NOMO-1 treated with dmso at 0.1 percent for 144 hours (cell line): ENCODE measurements around the gene ZBTB25.
A peak's percentile ranks its signal among the peaks of the same experiment; 100 is the strongest.
"Not testable (repeated sequence)": the region's sequence is repeated elsewhere in the genome, so short reads cannot be mapped to it uniquely, and the experiment has no call there.

Experiments
- DNase-seq: peaks from one replicate; lab custom pipeline; 2025; ENCODE audit not compliant: unreplicated experiment; lab: John Stamatoyannopoulos, UW

ZBTB25 gene

GRCh38 chr14:64503434-64504309 is at the start of gene ZBTB25:
Gene ZBTB25, minus strand, starts transcription at chr14:64503838. Its CDS starts 13,305 bp downstream, at chr14:64490533.
- peak; percentile 77 for DNase-seq

- DNase-seq: no peak
These were observed 47.1 kb upstream of the ZBTB25 start for GRCh38 chr14:64550621-64551333.

GRCh38 chr14:64549791-64550620 is 46.4 kb upstream of the ZBTB25 start, which contains the start of gene PPP1R36:
Gene PPP1R36, plus strand, starts transcription at chr14:64549961. Its CDS starts 37 bp downstream, at chr14:64549998.
- DNase-seq: peak; percentile 38

GRCh38 chr14:64549016-64549415 is 45.4 kb upstream of the ZBTB25 start:
- DNase-seq: no peak

- no peak for DNase-seq
These were observed 41.1 kb upstream of the ZBTB25 start for GRCh38 chr14:64544607-64545312.

GRCh38 chr14:64542836-64543201 is 39.2 kb upstream of the ZBTB25 start:
- no peak for DNase-seq

GRCh38 chr14:64541972-64542835 is 38.6 kb upstream of the ZBTB25 start:
- DNase-seq: no peak

GRCh38 chr14:64541261-64541971 is 37.8 kb upstream of the ZBTB25 start:
- no peak for DNase-seq

- peak; percentile 87 for DNase-seq
These were observed 36.9 kb upstream of the ZBTB25 start, which contains the start of gene HSPA2 for GRCh38 chr14:64540208-64541202. Gene HSPA2, plus strand, starts transcription at chr14:64540741. Its CDS starts 109 bp downstream, at chr14:64540850.

- DNase-seq: peak; percentile 6
These were observed 33.0 kb upstream of the ZBTB25 start for GRCh38 chr14:64536488-64537245.

- DNase-seq: no peak
These were observed 27.9 kb upstream of the ZBTB25 start for GRCh38 chr14:64531567-64531966.

GRCh38 chr14:64525354-64525753 is 21.7 kb upstream of the ZBTB25 start:
- DNase-seq: no peak

- DNase-seq: no peak
These were observed 19.1 kb upstream of the ZBTB25 start for GRCh38 chr14:64522591-64523355.

GRCh38 chr14:64520699-64521098 is 17.1 kb upstream of the ZBTB25 start:
- no peak for DNase-seq

- DNase-seq: no peak
These were observed 14.6 kb upstream of the ZBTB25 start for GRCh38 chr14:64518229-64518628.

- not testable (repeated sequence) for DNase-seq
These were observed 14.0 kb upstream of the ZBTB25 start for GRCh38 chr14:64517667-64518066.
